Mucosa of descending colon (tissue), 3 donors: ENCODE results near the gene RPTOR. TPM values are rescaled to one million over a fixed set of nuclear protein-coding genes. Genes with fewer than 3 reads are reported as not detected.

Experiments used
- ATAC-seq: fragments of 200-7000 bp; cut with Tn5 transposase; one replicate; pipeline ENCODE4 v1.9.1; 2020; ENCODE audit warnings: mild to moderate bottlenecking, moderate library complexity
- DNase-seq, 3 donors: peaks; one replicate each; pipeline ENCODE4 v3.0.0-alpha.2; 2020
- H3K36me3 ChIP-seq: fragments of 200-600 bp; one replicate; pipeline ENCODE4 v1.8.0; 2021; ENCODE audit warnings: low read depth, mild to moderate bottlenecking
- H3K4me1 ChIP-seq: fragments of 200-600 bp; one replicate; pipeline ENCODE4 v1.8.0; 2021; ENCODE audit warnings: low read depth, mild to moderate bottlenecking
- H3K4me3 ChIP-seq: fragments of 200-600 bp; one replicate; pipeline ENCODE4 v1.8.0; 2021; ENCODE audit warnings: mild to moderate bottlenecking
- H3K9me3 ChIP-seq: fragments of 200-600 bp; one replicate; pipeline ENCODE4 v1.8.0; 2021; ENCODE audit warnings: mild to moderate bottlenecking
- CTCF ChIP-seq: fragments of 200-600 bp; IDR thresholded peaks from one replicate; pipeline ENCODE4 v1.8.0; 2022; ENCODE audit warnings: antibody characterized with exemption, mild to moderate bottlenecking
- intact Hi-C, 2 donors: fragments of 100-400 bp; cut with DNase I in 1 of 2; cut with micrococcal nuclease in 1 of 2; formaldehyde crosslinking; loops; one replicate each; pipeline versions ENCODE4 v1.11.0 to v1.11.1; 2022; cut with DNase I, micrococcal nuclease
- total RNA-seq, 3 donors: library from RNA; stranded (reverse); fragmentation: NEBNext Ultra II Directional in 2 of 3; extraction: Animal tissue kit (Norgen Biotek cat#: 25700) in 2 of 3; gene quantifications; one replicate each; pipeline versions ENCODE4 v1.2.1 to v1.2.4, GENCODE V29; 2021 to 2023
- donor health status: DM: no; HTN: no; CAD: no; lungs with moderate emphysema.
- donor health status: DM: no; HTN: no; CAD: no.
- donor health status: DM: no; HTN: yes; CAD: no.

RPTOR gene
- total RNA-seq, 3 donors from 2014 or later: 30.5 to 44.4 (median 37.2) TPM

DNA sequence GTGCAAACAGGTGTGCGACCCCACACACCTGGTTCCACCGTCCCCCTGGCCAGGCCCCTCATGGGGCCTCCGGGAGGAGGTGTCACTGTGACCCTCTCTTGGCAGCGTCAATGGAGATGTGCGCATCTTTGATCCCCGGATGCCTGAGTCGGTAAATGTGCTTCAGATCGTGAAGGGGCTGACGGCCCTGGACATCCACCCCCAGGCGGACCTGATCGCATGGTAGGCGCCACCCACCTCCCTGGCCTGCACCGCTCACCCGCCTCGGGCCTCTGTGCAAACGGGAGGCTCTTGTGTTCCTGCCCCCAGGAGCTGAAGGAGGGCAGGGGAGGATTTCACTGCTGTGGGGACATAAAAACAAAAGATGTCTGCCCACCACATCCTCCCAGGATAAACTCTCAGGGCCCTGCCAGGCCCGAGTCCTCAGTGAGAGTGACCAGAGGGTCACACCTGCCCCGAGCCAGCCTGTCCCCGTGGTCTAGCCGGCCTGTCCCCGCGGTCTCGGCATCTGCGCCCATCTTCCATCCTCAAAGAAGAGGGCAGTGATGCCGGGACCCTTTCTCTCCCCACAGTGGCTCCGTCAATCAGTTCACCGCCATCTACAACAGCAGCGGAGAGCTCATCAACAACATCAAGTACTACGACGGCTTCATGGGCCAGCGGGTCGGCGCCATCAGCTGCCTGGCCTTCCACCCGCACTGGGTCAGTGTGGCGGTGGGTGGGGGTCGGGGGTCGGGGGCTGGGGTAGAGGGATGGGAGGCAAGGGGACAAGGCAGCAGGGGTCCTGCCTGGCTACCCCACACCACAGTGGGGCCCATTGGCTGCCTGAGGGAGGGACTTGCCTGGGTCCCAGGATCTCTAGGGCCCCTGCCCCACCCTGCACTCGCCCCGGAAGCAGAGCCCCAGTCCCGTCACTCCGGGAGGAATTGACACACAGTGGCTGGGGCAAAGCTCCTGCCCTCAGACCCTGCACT lies 418.0 kb downstream of the RPTOR start:
- DNase-seq: no peak
- Histone ChIP-seq H3K4me3 (no peak overlapping the region), H3K9me3 (no peaks in the 10 kb centered on the region), H3K4me1 (no peaks in the 10 kb centered on the region), H3K36me3 (no peaks in the 10 kb centered on the region)
- intact Hi-C loops: no loop called here
- no peak for TF ChIP-seq CTCF
- no peak for ATAC-seq

GRCh38 chr17:80963812-80964543 lies 419.3 kb downstream of the RPTOR start:
- DNase-seq (peak in 1 of 3 donors; percentile 47), ATAC-seq (no peak)
- TF ChIP-seq CTCF: no peak
- H3K4me3 ChIP-seq: no peak overlapping the region
- H3K9me3 ChIP-seq: no peaks in the 10 kb centered on the region
- H3K4me1 ChIP-seq: no peaks in the 10 kb centered on the region
- intact Hi-C loops: no loop called here
- H3K36me3 ChIP-seq: no peaks in the 10 kb centered on the region

DNA sequence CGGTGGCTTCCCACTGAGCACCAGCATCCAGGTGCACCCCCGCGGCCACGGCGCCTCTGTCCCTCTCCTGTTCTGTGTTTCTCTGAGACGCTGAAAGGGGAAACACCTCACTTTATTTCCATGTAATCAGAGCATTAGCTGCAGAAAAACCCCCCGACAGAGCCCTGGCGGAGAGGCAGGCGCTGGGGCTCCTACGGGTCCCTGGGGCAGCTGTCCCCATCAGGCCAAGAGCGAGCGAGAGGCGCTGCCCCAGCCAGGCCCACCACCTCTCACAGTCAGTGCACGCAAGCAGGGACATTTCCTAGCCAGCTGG lies 419.9 kb downstream of the RPTOR start:
- intact Hi-C loops: no loop called here

DNA sequence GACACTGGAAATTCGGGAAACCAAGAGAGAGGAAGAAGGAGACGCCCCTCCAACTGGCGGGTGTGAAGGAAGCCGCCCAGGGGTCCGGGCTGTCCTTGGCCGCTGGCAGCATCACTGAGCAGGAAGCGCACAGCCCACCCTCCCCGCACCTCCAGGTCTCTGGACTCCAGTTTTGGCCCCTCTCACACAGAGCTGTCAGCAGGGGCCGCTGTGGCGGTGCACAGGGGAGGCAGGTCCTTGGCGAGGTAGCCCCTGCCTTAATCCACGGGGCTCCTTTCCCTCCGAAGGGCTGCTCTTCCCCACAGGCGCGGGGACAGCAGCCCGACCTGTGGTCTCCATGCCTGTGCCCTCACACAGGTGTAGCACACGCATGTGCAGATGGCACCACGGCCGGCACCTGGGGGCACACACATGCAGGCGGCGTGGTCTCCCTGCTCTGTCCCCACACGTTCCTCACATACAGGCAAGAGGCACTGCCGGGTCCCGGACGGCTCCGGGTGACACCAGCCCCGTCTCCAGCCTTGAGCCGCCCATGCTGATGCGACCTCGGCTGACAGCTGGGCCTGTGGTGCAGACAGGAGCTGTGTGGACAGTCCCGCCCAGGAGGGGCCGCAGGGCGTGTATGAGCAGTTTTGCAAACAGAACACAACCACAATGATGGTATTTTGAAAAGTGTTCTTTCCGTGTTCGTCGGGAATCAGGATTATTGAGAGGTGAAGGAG lies 420.4 kb downstream of the RPTOR start:
- Histone ChIP-seq H3K36me3 (no peaks in the 10 kb centered on the region), H3K4me1 (no peaks in the 10 kb centered on the region), H3K4me3 (no peak overlapping the region), H3K9me3 (no peaks in the 10 kb centered on the region)
- DNase-seq (peak in 1 of 3 donors; percentile 50), ATAC-seq (no peak)
- intact Hi-C loops: no loop called here
- no peak for TF ChIP-seq CTCF

More for the DNA sequence above, 419.9 kb downstream of the RPTOR start:
- DNase-seq: no peak
- no peak for ATAC-seq
- H3K9me3 ChIP-seq: no peaks in the 10 kb centered on the region
- no peak for TF ChIP-seq CTCF
- H3K4me3 ChIP-seq: no peak overlapping the region
- H3K36me3 ChIP-seq: no peaks in the 10 kb centered on the region
- no peaks in the 10 kb centered on the region for H3K4me1 ChIP-seq

GRCh38 chr17:80965606-80966005 lies 421.0 kb downstream of the RPTOR start:
- Histone ChIP-seq H3K4me3 (no peak overlapping the region), H3K36me3 (no peaks in the 10 kb centered on the region), H3K4me1 (no peaks in the 10 kb centered on the region), H3K9me3 (no peaks in the 10 kb centered on the region)
- DNase-seq (peak in 2 of 3 donors; percentile 17 to 43), ATAC-seq (no peak)
- TF ChIP-seq CTCF: no peak
- intact Hi-C loops: no loop called here
